HEK293 (cell line): ENCODE data around the gene EML1.

Source experiments
- CTCF ChIA-PET: fragments of 350-600 bp; formaldehyde crosslinking; extraction: SDS; loops from one replicate; lab custom pipeline; 2021; ENCODE audit warnings: antibody characterized with exemption; lab: Yijun Ruan, JAX
- POLR2A ChIA-PET: fragments of 300-600 bp; formaldehyde crosslinking; extraction: SDS; loops from one replicate; lab custom pipeline; 2020; ENCODE audit warnings: antibody characterized with exemption, inconsistent platforms; lab: Yijun Ruan, JAX
- H3K27ac ChIP-seq: fragments of 200-500 bp; sonication (Bioruptor generic); 2 replicates; pipeline ENCODE4 v1.5.1; 2014; ENCODE audit warnings: low read depth, low read length, control low read depth, inconsistent platforms; ENCODE audit errors: extremely low read depth
- H3K36me3 ChIP-seq, 2 experiments: fragments of 200-500 bp in 1 of 2; sonication (Bioruptor generic) in 1 of 2; 1 replicate in 1 of 2; 2 replicates in 1 of 2; pipeline ENCODE4 v1.5.1; 2014 to 2017; ENCODE audit warnings: inconsistent platforms in 2 of 2, low read length in 2 of 2; ENCODE audit not compliant: control insufficient read depth in 2 of 2, insufficient read depth in 1 of 2
- H3K4me1 ChIP-seq: fragments of 200-500 bp; sonication (Bioruptor generic); 2 replicates; pipeline ENCODE4 v1.5.1; 2014; ENCODE audit warnings: mild to moderate bottlenecking, low read length, inconsistent platforms; ENCODE audit not compliant: control insufficient read depth, insufficient read depth
- H3K4me3 ChIP-seq: 2 replicates; pipeline ENCODE4 v1.5.1; 2011; ENCODE audit warnings: low read depth, mild to moderate bottlenecking, control low read depth, low read length, moderate library complexity
- H3K9me3 ChIP-seq: fragments of 200-500 bp; sonication (Bioruptor generic); 2 replicates; pipeline ENCODE4 v1.5.1; 2014; ENCODE audit warnings: low read depth, low read length, inconsistent platforms; ENCODE audit not compliant: control insufficient read depth, insufficient read depth
- GFI1B ChIP-seq: fragments of 450-650 bp; formaldehyde crosslinking; IDR thresholded peaks from 2 replicates; pipeline ENCODE4 v1.5.1; 2016; ENCODE audit warnings: missing biosample characterization, missing genetic modification characterization
- KLF7 ChIP-seq: fragments of 450-650 bp; formaldehyde crosslinking; IDR thresholded peaks from 2 replicates; pipeline ENCODE4 v1.5.1; 2016; ENCODE audit warnings: missing biosample characterization, missing genetic modification characterization, borderline replicate concordance
- KLF8 ChIP-seq: fragments of 450-650 bp; formaldehyde crosslinking; IDR thresholded peaks from 2 replicates; pipeline ENCODE4 v1.5.1; 2016; ENCODE audit warnings: missing biosample characterization, missing genetic modification characterization
- KLF9 ChIP-seq: fragments of 450-650 bp; formaldehyde crosslinking; IDR thresholded peaks from 2 replicates; pipeline ENCODE4 v1.5.1; 2016; ENCODE audit warnings: missing biosample characterization, missing genetic modification characterization, low read depth
- PRDM1 ChIP-seq: fragments of 450-650 bp; formaldehyde crosslinking; IDR thresholded peaks from 2 replicates; pipeline ENCODE4; 2016; ENCODE audit warnings: missing biosample characterization, missing genetic modification characterization
- PRDM10 ChIP-seq: fragments of 450-650 bp; formaldehyde crosslinking; IDR thresholded peaks from 2 replicates; pipeline ENCODE4 v1.5.1; 2016; ENCODE audit warnings: missing biosample characterization, missing genetic modification characterization
- PRDM6 ChIP-seq: fragments of 450-650 bp; formaldehyde crosslinking; IDR thresholded peaks from 2 replicates; pipeline ENCODE4 v1.5.1; 2017; ENCODE audit warnings: missing biosample characterization, missing genetic modification characterization
- ZNF121 ChIP-seq: fragments of 450-650 bp; formaldehyde crosslinking; IDR thresholded peaks from 2 replicates; pipeline ENCODE4 v1.5.1; 2016; ENCODE audit warnings: missing biosample characterization, missing genetic modification characterization
- ZNF19 ChIP-seq: fragments of 450-650 bp; formaldehyde crosslinking; IDR thresholded peaks from 2 replicates; pipeline ENCODE4; 2016; ENCODE audit warnings: missing biosample characterization, missing genetic modification characterization, low read depth
- ZNF239 ChIP-seq: fragments of 450-650 bp; formaldehyde crosslinking; IDR thresholded peaks from 2 replicates; pipeline ENCODE4 v1.5.1; 2016; ENCODE audit warnings: missing biosample characterization, missing genetic modification characterization
- ZNF354C ChIP-seq: fragments of 450-650 bp; formaldehyde crosslinking; IDR thresholded peaks from 2 replicates; pipeline ENCODE4 v1.5.1; 2016; ENCODE audit warnings: missing biosample characterization, missing genetic modification characterization, low read depth, borderline replicate concordance
- ZNF366 ChIP-seq: fragments of 450-650 bp; formaldehyde crosslinking; conservative IDR thresholded peaks from 2 replicates; pipeline ENCODE4 v1.5.1; 2016; ENCODE audit warnings: missing biosample characterization, missing genetic modification characterization
- ZNF521 ChIP-seq: fragments of 450-650 bp; formaldehyde crosslinking; IDR thresholded peaks from 2 replicates; pipeline ENCODE4 v1.5.1; 2017; ENCODE audit warnings: missing biosample characterization, mild to moderate bottlenecking, missing genetic modification characterization
- ZNF571 ChIP-seq: fragments of 450-650 bp; formaldehyde crosslinking; IDR thresholded peaks from 2 replicates; pipeline ENCODE4 v1.5.0; 2017; ENCODE audit warnings: missing biosample characterization, missing genetic modification characterization
- ZNF670 ChIP-seq: fragments of 450-650 bp; formaldehyde crosslinking; IDR thresholded peaks from 2 replicates; pipeline ENCODE4 v1.5.1; 2016; ENCODE audit warnings: missing biosample characterization, missing genetic modification characterization, low read depth
- ZNF677 ChIP-seq: fragments of 450-650 bp; IDR thresholded peaks from 2 replicates; pipeline ENCODE4 v1.5.0; 2018; ENCODE audit warnings: missing biosample characterization, mild to moderate bottlenecking, missing genetic modification characterization, moderate library complexity
- TF ChIP-seq, protein P1 (sequence below): fragments of 450-650 bp; formaldehyde crosslinking; IDR thresholded peaks from 2 replicates; pipeline ENCODE4 v1.5.1; 2016; ENCODE audit warnings: missing biosample characterization, missing genetic modification characterization
- TF ChIP-seq, protein P2 (sequence below): fragments of 450-650 bp; formaldehyde crosslinking; IDR thresholded peaks from 2 replicates; pipeline ENCODE4 v1.5.0; 2017; ENCODE audit warnings: missing biosample characterization, missing genetic modification characterization, borderline replicate concordance

Gene EML1

GRCh38 chr14:99831303-99831702 lies 38.1 kb downstream of the EML1 start (continued):
- TF ChIP-seq ZNF354C (no peak), ZNF670 (tag by site-specific recombination) (no peak), GFI1B (tag by site-specific recombination) (no peak), ZNF366 (tag by site-specific recombination) (no peak), ZNF571 (tag by site-specific recombination) (no peak)

GRCh38 chr14:99831903-99832685 lies 38.9 kb downstream of the EML1 start:
- no peaks in the 10 kb centered on the region for H3K36me3 ChIP-seq
- POLR2A ChIA-PET = no interaction called here
- no peak for TF ChIP-seq ZNF677 (tag by site-specific recombination)
- peaks cover 4% of the 10 kb centered on the region; the same call in 1 of the 2 replicates for H3K4me1 ChIP-seq
- H3K4me3 ChIP-seq = no peak overlapping the region
- no peaks in the 10 kb centered on the region for H3K9me3 ChIP-seq
- CTCF ChIA-PET = interaction anchor here (0.6 to 0.7 kb wide), 2 partner anchors 37 to 564 kb away, joined by 3 to 5 read pairs; no protein-coding TSS in a partner anchor
- no peak overlapping the region for H3K27ac ChIP-seq

DNA sequence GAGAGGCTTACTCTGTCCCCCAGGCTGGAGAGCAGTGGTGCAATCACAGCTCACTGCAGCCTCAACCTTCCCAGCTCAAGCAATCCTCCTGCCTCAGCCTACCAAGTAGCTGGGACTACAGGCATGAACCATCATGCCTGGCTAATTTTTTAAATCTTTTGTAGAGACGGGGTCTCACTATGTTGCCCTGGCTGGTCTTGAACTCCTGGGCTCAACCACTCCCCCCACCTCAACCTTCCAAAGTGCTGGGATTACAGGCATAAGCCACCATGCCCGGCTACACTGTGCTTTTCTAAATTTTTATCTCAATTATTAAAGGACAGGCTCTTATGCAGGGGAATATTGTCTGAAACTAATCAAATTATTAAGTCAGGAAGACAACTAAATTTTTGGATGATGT lies 44.6 kb downstream of the EML1 start:
- Histone ChIP-seq H3K9me3 (no peaks in the 10 kb centered on the region), H3K27ac (no peak overlapping the region), H3K36me3 (no peaks in the 10 kb centered on the region), H3K4me1 (peaks cover 37% of the 10 kb centered on the region), H3K4me3 (no peak overlapping the region)
- CTCF ChIA-PET = interaction anchor here (0.7 to 2.0 kb wide), 4 partner anchors 16 to 107 kb away, joined by 3 to 4 read pairs (median 4); no protein-coding TSS in a partner anchor
- peak; percentile 92 for TF ChIP-seq ZNF121
- 0 out of 2 replicates have a peak, but pooled peaks have one; percentile 27 for TF ChIP-seq PRDM10 (tag by site-specific recombination)
- TF ChIP-seq ZNF521 (tag by site-specific recombination) = no peak
- no peak for TF ChIP-seq KLF9
- POLR2A ChIA-PET = interaction anchor here (2.5 kb wide), 1 partner anchor 16 kb away, joined by 9 read pairs; no protein-coding TSS in a partner anchor

DNA sequence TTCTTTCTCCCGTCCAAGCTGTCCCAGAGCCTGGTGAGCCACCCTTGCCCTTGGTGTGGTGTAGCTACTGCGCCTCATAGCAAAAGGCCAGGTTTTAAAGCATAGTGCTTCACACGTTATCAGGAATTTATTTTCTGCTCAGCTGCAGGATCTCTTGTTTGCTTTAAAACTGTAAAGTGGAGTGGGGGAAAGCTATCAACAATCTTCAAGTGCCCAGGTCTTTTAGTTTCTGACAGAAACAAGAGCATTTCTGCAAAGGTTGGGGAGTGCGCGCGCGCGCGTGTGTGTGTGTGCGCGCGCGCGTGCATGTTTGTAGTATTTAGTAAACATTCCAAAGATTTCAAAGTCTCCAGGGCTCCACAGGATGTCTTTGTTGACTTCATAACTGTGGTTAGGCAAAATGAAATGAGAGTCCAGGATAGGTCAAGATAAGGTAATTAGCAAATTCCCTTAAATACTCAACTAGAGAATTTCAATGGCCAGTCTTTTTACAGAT lies 45.5 kb downstream of the EML1 start:
- CTCF ChIA-PET = interaction anchor here (0.5 to 2.0 kb wide), 3 partner anchors 25 to 108 kb away, joined by 4 to 6 read pairs (median 4); no protein-coding TSS in a partner anchor
- Histone ChIP-seq H3K4me3 (no peak overlapping the region), H3K36me3 (no peaks in the 10 kb centered on the region), H3K9me3 (no peaks in the 10 kb centered on the region), H3K27ac (no peak overlapping the region), H3K4me1 (peaks cover 35% of the 10 kb centered on the region)
- POLR2A ChIA-PET = interaction anchor here (0.7 to 2.5 kb wide), 2 partner anchors 11 to 17 kb away, joined by 4 to 9 read pairs; no protein-coding TSS in a partner anchor
- TF ChIP-seq, protein P1, sequence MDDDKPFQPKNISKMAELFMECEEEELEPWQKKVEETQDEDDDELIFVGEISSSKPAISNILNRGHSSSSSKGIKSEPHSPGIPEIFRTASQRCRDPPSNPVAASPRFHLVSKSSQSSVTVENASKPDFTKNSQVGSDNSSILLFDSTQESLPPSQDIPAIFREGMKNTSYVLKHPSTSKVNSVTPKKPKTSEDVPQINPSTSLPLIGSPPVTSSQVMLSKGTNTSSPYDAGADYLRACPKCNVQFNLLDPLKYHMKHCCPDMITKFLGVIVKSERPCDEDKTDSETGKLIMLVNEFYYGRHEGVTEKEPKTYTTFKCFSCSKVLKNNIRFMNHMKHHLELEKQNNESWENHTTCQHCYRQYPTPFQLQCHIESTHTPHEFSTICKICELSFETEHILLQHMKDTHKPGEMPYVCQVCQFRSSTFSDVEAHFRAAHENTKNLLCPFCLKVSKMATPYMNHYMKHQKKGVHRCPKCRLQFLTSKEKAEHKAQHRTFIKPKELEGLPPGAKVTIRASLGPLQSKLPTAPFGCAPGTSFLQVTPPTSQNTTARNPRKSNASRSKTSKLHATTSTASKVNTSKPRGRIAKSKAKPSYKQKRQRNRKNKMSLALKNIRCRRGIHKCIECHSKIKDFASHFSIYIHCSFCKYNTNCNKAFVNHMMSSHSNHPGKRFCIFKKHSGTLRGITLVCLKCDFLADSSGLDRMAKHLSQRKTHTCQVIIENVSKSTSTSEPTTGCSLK = no peak
- TF ChIP-seq ZNF19 (tag by site-specific recombination) (no peak), PRDM1 (tag by site-specific recombination) (peak; percentile 43), KLF7 (tag by site-specific recombination) (no peak), ZNF239 (tag by site-specific recombination) (no peak), PRDM6 (tag by site-specific recombination) (peak; percentile 62), KLF8 (no peak)
- TF ChIP-seq, protein P2, sequence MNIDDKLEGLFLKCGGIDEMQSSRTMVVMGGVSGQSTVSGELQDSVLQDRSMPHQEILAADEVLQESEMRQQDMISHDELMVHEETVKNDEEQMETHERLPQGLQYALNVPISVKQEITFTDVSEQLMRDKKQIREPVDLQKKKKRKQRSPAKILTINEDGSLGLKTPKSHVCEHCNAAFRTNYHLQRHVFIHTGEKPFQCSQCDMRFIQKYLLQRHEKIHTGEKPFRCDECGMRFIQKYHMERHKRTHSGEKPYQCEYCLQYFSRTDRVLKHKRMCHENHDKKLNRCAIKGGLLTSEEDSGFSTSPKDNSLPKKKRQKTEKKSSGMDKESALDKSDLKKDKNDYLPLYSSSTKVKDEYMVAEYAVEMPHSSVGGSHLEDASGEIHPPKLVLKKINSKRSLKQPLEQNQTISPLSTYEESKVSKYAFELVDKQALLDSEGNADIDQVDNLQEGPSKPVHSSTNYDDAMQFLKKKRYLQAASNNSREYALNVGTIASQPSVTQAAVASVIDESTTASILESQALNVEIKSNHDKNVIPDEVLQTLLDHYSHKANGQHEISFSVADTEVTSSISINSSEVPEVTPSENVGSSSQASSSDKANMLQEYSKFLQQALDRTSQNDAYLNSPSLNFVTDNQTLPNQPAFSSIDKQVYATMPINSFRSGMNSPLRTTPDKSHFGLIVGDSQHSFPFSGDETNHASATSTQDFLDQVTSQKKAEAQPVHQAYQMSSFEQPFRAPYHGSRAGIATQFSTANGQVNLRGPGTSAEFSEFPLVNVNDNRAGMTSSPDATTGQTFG (tag by site-specific recombination) = no peak
